Right lobe of liver (tissue), 6 donors: ENCODE data around the gene GIT1. TPM values are rescaled to one million over a fixed set of nuclear protein-coding genes. Genes with fewer than 3 reads are reported as not detected.
A peak's percentile ranks its signal among the peaks of the same experiment; 100 is the strongest.

ENCODE experiments used
- ATAC-seq, 4 donors: fragments of 200-7000 bp; cut with Tn5 transposase; one replicate each; pipeline ENCODE4 v1.9.1; 2020; ENCODE audit warnings: mild to moderate bottlenecking in 4 of 4, moderate library complexity in 4 of 4
- DNase-seq, 3 donors: peaks; one replicate each; pipeline ENCODE4 v3.0.0-alpha.2; 2020
- H3K27ac ChIP-seq, 3 donors: fragments of 200-600 bp; one replicate each; pipeline ENCODE4 v1.8.0; 2022
- H3K27me3 ChIP-seq, 2 donors: fragments of 200-600 bp; one replicate each; pipeline ENCODE4 v1.8.0; 2022
- H3K36me3 ChIP-seq, 4 donors: fragments of 200-600 bp; sonication (generic) in 1 of 4; one replicate each; pipeline versions ENCODE4 v1.5.1 to v1.8.0; 2017 to 2022; ENCODE audit warnings: control low read depth in 1 of 4
- H3K4me1 ChIP-seq, 4 donors: fragments of 200-600 bp; sonication (generic) in 1 of 4; one replicate each; pipeline versions ENCODE4 v1.5.1 to v1.8.0; 2017 to 2022; ENCODE audit warnings: control low read depth in 1 of 4
- H3K4me3 ChIP-seq, 3 donors: fragments of 200-600 bp; one replicate each; pipeline ENCODE4 v1.8.0; 2022
- H3K9me3 ChIP-seq, 4 donors: fragments of 200-600 bp; sonication (generic) in 1 of 4; one replicate each; pipeline versions ENCODE4 v1.5.1 to v1.8.0; 2017 to 2022; ENCODE audit warnings: control low read depth in 1 of 4
- POLR2A ChIP-seq: fragments of 450-650 bp; IDR thresholded peaks from one replicate; pipeline ENCODE4 v1.6.1; 2017; ENCODE audit warnings: antibody characterized with exemption, mild to moderate bottlenecking
- WGBS: methylation state at CpG from one replicate; pipeline ENCODE4 v1.1.6; 2018; ENCODE audit warnings: low coverage, low lambda C conversion rate; ENCODE audit not compliant: insufficient coverage; ENCODE audit errors: missing lambda C conversion rate; 5-methylcytosine and 5-hydroxymethylcytosine counted together
- intact Hi-C, 2 donors: fragments of 100-400 bp; cut with DNase I; formaldehyde crosslinking; loops; one replicate each; pipeline versions ENCODE4 v1.11.2 to v1.14.1; 2022
- total RNA-seq, 6 experiments: library from RNA; depleted of rRNA in 2 of 6; stranded (reverse); fragments of >200 nt in 2 of 6; fragmentation: NEBNext Ultra II Directional in 3 of 6; extraction: Animal tissue kit (Norgen Biotek cat#: 25700) in 3 of 6; gene quantifications; one replicate each; pipeline versions ENCODE4 v1.1.0 to v1.2.4, GENCODE V29; 2016 to 2023
- TF ChIP-seq, protein P1 (sequence below), 4 donors: fragments of 200-600 bp in 3 of 4; fragments of 450-650 bp in 1 of 4; IDR thresholded peaks; one replicate each; pipeline versions ENCODE4 v1.5.1 to v1.8.0; 2016 to 2022; ENCODE audit warnings: antibody characterized with exemption in 4 of 4, mild to moderate bottlenecking in 2 of 4
- donor health status: DM: no; HTN: yes; CAD: no.
- donor health status: DM: no; HTN: no; CAD: no.
- donor health status: DM: no; HTN: no; CAD: no.
- donor health status: DM: no; HTN: yes; CAD: no.
- donor health status: DM: no; HTN: yes; CAD: no.

GIT1 gene
- total RNA-seq, 6 experiments from 2014 or later, result 7.1 to 15.9 (median 8.7) TPM

DNA sequence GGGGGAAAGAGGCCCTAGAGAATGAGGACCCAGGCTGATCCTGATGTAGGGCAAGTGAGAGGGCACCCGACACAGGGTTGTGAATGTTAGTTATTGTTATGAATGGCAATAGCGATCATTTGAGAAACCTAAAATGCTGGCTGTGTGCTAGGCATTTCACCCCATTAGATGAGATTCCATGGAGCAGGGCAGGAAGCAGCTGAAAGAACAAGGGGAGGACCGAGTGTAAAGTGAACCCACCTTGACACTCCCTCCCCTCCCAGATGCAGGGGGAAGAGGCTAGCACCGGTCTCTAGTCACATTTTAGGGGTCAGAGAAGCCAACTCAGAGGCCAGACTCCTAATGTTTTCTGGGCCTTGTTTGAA is 33.8 kb upstream of the GIT1 start:
- no peaks in the 10 kb centered on the region for H3K9me3 ChIP-seq
- no peak overlapping the region for H3K27ac ChIP-seq
- peaks cover 0 to 11% (median 0%) of the 10 kb centered on the region in 4 donors for H3K4me1 ChIP-seq
- TF ChIP-seq, protein P1, sequence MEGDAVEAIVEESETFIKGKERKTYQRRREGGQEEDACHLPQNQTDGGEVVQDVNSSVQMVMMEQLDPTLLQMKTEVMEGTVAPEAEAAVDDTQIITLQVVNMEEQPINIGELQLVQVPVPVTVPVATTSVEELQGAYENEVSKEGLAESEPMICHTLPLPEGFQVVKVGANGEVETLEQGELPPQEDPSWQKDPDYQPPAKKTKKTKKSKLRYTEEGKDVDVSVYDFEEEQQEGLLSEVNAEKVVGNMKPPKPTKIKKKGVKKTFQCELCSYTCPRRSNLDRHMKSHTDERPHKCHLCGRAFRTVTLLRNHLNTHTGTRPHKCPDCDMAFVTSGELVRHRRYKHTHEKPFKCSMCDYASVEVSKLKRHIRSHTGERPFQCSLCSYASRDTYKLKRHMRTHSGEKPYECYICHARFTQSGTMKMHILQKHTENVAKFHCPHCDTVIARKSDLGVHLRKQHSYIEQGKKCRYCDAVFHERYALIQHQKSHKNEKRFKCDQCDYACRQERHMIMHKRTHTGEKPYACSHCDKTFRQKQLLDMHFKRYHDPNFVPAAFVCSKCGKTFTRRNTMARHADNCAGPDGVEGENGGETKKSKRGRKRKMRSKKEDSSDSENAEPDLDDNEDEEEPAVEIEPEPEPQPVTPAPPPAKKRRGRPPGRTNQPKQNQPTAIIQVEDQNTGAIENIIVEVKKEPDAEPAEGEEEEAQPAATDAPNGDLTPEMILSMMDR (IDR thresholded peaks at IDR 0.05), result no peak
- TF ChIP-seq POLR2A, result no peak
- H3K36me3 ChIP-seq, result no peaks in the 10 kb centered on the region
- WGBS, result 44% methylated on average over 1 of the region's 4 CpGs
- no peaks in the 10 kb centered on the region for H3K27me3 ChIP-seq
- peak overlapping the region in 1 of 3 donors; percentile 58 for H3K4me3 ChIP-seq
- intact Hi-C loops, result loop anchor here (10.0 kb wide), 1 partner anchor 152 kb away; no protein-coding TSS in a partner anchor
- no peak for DNase-seq
- ATAC-seq, result no peak

DNA sequence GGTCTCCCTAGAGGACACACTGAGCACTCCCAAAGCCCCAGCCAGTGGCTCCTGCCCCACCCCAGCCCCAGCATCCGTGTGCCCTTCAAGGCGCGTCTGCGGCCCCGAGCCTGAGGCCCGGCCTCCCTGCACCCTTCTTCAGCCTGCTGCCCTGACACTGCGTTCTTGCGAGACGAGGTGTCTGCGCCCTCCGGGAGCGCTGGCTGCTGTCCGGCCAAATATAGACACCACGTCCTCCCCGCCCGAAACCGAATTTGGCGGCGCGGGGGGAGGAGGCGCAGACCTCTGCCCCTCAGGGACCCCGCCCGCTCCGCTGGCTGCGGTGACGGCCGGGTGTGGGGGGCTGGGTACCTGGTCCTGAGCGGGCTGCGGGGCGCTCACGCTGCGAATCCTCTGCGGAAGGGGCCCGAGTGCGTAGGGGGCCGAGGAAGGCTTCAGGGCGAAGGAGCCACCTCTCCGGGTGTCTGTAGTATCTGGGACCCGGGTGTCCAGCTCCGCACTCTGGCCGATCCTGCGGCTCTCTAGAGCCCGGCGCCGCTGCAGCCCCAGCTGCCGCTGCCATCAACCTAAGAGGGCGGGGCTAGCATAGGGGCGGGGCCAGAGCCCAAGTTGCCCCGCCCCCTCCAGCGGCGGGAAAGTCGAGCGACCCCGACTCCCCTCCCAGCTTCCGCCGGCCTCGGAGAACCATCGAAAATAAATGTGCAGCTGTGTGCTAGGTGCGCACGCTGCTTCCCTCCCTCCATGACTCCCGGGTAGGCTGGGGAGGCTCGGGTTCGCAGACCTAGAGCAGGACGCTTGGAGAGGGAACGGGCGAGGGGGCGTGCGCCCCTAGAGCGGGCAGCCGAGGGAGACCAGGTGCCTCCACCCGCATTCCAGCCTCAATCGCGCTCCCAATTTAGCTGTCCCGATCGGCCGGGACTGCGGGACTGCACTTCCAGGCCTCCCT is 33.2 kb upstream of the GIT1 start, which contains the start of gene CORO6:
Gene CORO6 (minus strand): TSS at position 576 of the 946 bp plus-strand sequence. CDS start 1,491 bp downstream, outside the sequence.
- 5% methylated on average over 4 of the region's 77 CpGs for WGBS
- H3K4me1 ChIP-seq, result peaks cover 0 to 18% (median 3%) of the 10 kb centered on the region in 4 donors
- intact Hi-C loops, result loop anchor here (10.0 kb wide), 1 partner anchor 152 kb away; no protein-coding TSS in a partner anchor
- TF ChIP-seq, protein P1 (IDR thresholded peaks at IDR 0.05), result no peak
- TF ChIP-seq POLR2A, result no peak
- H3K27ac ChIP-seq, result no peak within 1 kb of the TSS
- DNase-seq, result peak in 2 of 3 donors; percentile 44 to 56
- no peaks in the 10 kb centered on the region for H3K27me3 ChIP-seq
- no peaks in the 10 kb centered on the region for H3K9me3 ChIP-seq
- H3K4me3 ChIP-seq, result peak within 1 kb of the TSS; percentile 32 to 58 (median 48)
- ATAC-seq, result peak; percentile 45 to 60 (median 46)
- H3K36me3 ChIP-seq, result no peaks in the 10 kb centered on the region

DNA sequence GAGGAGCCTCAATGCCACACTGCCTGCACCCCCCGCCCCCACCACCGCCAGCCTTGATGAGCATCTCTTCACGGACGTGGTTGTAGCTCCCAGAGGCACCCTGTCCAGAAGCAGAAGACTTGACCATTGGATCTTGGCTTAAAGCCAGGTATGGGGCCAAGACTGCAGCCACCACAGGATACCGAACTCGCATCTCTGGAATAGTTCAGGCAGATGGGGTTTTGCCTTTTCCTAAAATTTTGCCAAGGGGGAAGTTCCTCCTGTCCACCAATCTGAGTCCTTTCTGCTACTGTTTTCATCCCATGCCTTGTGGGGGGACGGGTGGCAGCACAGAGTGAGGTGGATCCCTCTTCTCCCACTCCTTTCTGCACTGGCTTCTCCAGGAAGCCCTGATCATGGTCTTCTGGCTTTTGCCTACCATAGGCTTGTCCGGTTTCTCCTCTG is 32.3 kb upstream of the GIT1 start:
- Histone ChIP-seq H3K9me3 (no peaks in the 10 kb centered on the region), H3K27me3 (no peaks in the 10 kb centered on the region), H3K36me3 (no peaks in the 10 kb centered on the region), H3K4me1 (peaks cover 0 to 26% (median 5%) of the 10 kb centered on the region in 4 donors), H3K27ac (no peak overlapping the region), H3K4me3 (peak overlapping the region; percentile 32 to 58 (median 48))
- TF ChIP-seq POLR2A, result no peak
- TF ChIP-seq, protein P1 (IDR thresholded peaks at IDR 0.05), result no peak
- WGBS, result 71% methylated on average over 1 of the region's 8 CpGs
- ATAC-seq (no peak), DNase-seq (no peak)
- intact Hi-C loops, result loop anchor here (10.0 kb wide), 1 partner anchor 153 kb away; no protein-coding TSS in a partner anchor

DNA sequence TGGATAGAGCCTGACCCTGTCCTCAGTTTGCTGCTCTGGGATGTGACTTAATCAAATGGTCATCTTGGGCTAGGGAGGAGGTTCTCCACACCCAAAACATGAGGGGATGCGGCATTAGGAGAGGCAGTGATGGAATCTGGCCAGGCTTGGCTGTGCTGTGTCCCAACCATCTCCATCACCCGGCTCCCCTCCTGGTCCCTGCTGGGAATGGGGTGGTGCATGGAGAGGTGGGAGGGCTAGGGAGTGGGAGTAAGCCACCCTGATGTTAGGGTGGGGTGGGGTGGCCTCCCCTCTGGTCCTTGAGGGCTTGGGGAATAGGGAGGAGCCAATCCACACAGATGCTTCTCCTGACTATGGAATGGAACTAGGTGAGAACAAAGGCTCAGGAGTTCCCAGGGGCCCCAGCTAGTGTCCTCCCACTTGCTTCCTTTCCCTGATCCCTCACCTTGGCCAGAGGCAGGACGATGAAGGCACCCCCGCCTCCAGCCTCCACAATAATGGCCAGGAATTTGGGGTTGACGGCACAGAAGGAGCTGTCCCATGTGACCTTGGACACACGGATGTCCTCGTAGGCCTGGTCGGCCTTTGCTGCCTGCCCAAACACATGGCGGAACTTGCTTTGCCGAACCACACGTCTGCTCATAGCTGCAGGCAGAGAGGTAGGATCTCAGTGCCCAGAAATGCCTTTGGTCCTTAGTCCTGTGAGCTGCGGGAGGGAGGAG is 31.5 kb upstream of the GIT1 start:
- DNase-seq (no peak), ATAC-seq (no peak)
- H3K4me1 ChIP-seq, result peaks cover 0 to 33% (median 11%) of the 10 kb centered on the region in 4 donors
- WGBS, result 74% methylated on average over 4 of the region's 12 CpGs
- no peak for TF ChIP-seq POLR2A
- TF ChIP-seq, protein P1 (IDR thresholded peaks at IDR 0.05), result no peak
- peaks cover 0 to 7% of the 10 kb centered on the region in 2 donors for H3K27me3 ChIP-seq
- H3K27ac ChIP-seq, result no peak overlapping the region
- intact Hi-C loops, result loop anchor here (10.0 kb wide), 1 partner anchor 154 kb away; no protein-coding TSS in a partner anchor
- H3K36me3 ChIP-seq, result no peaks in the 10 kb centered on the region
- no peak overlapping the region for H3K4me3 ChIP-seq
- no peaks in the 10 kb centered on the region for H3K9me3 ChIP-seq
